ENCODE results near the gene CUZD1. TPM values are rescaled to one million over a fixed set of nuclear protein-coding genes. Genes with fewer than 3 reads are reported as not detected.

CUZD1 gene
- total RNA-seq, 1 donor from 2014 or later: 0.51 TPM

GRCh38 chr10:122815458-122815857 lies 30.2 kb downstream of the CUZD1 start:
- no peak for DNase-seq (ENCODE audit: low spot score)

- no peak for DNase-seq (ENCODE audit: low spot score)
These were observed 31.2 kb downstream of the CUZD1 start for GRCh38 chr10:122814493-122814892.

GRCh38 chr10:122812751-122813150 lies 32.9 kb downstream of the CUZD1 start:
- DNase-seq (ENCODE audit: low spot score): no peak

- DNase-seq (ENCODE audit: low spot score): no peak
These were observed 43.4 kb downstream of the CUZD1 start for GRCh38 chr10:122802282-122802681.

- no peak for DNase-seq (ENCODE audit: low spot score)
These were observed 46.9 kb downstream of the CUZD1 start for GRCh38 chr10:122798704-122799231.

- no peak for DNase-seq (ENCODE audit: low spot score)
These were observed 48.9 kb downstream of the CUZD1 start for GRCh38 chr10:122796796-122797195.

- no peak for DNase-seq (ENCODE audit: low spot score)
These were observed 49.7 kb downstream of the CUZD1 start for GRCh38 chr10:122795924-122796323.

GRCh38 chr10:122786269-122786668 lies 59.4 kb downstream of the CUZD1 start:
- DNase-seq (ENCODE audit: low spot score): no peak

GRCh38 chr10:122782911-122783310 lies 62.7 kb downstream of the CUZD1 start:
- no peak for DNase-seq (ENCODE audit: low spot score)

Other genes starting within 250 kb of the CUZD1 start
- gene C10orf120, start 146.0 kb downstream of the CUZD1 start, total RNA-seq: not detected
- gene FAM24B, start 33.7 kb upstream of the CUZD1 start, total RNA-seq: 0.67 TPM
- not detected for gene FAM24A, start 64.8 kb upstream of the CUZD1 start, total RNA-seq
- 8.2 TPM for gene C10orf88, start 108.4 kb upstream of the CUZD1 start, total RNA-seq
- 1.9 TPM for gene PSTK, start 134.5 kb upstream of the CUZD1 start, total RNA-seq
- 12.4 TPM for gene IKZF5, start 162.9 kb upstream of the CUZD1 start, total RNA-seq
- gene ACADSB, start 163.1 kb upstream of the CUZD1 start, total RNA-seq: 20.0 TPM